Glutamatergic neuron (in vitro differentiated cells): ENCODE data around the gene GPR161. TPM values are rescaled to one million over a fixed set of nuclear protein-coding genes. Genes with fewer than 3 reads are reported as not detected.

Source experiments
- DNase-seq: peaks from one replicate; pipeline ENCODE4 v3.0.0; 2022
- H3K27ac Mint-ChIP-seq: one replicate; pipeline ENCODE4 v1.8.0; 2020; ENCODE audit warnings: mild to moderate bottlenecking, mixed read lengths, inconsistent platforms; ENCODE audit not compliant: unreplicated experiment
- H3K27me3 Mint-ChIP-seq: one replicate; pipeline ENCODE4 v1.8.0; 2020; ENCODE audit warnings: mild to moderate bottlenecking, moderate library complexity, mixed read lengths, inconsistent platforms; ENCODE audit not compliant: unreplicated experiment
- H3K36me3 Mint-ChIP-seq: one replicate; pipeline ENCODE4 v1.8.0; 2020; ENCODE audit warnings: mild to moderate bottlenecking, mixed read lengths, inconsistent platforms; ENCODE audit not compliant: unreplicated experiment
- H3K4me1 Mint-ChIP-seq: one replicate; pipeline ENCODE4 v1.8.0; 2020; ENCODE audit warnings: mild to moderate bottlenecking, low read depth, mixed read lengths, inconsistent platforms; ENCODE audit not compliant: unreplicated experiment
- H3K4me3 Mint-ChIP-seq: one replicate; pipeline ENCODE4 v1.8.0; 2020; ENCODE audit warnings: mild to moderate bottlenecking, mixed read lengths, inconsistent platforms; ENCODE audit not compliant: unreplicated experiment
- H3K9me3 Mint-ChIP-seq: one replicate; pipeline ENCODE4 v1.8.0; 2020; ENCODE audit warnings: mild to moderate bottlenecking, moderate library complexity, mixed read lengths, inconsistent platforms; ENCODE audit not compliant: unreplicated experiment
- total RNA-seq: library from RNA; stranded (reverse); fragmentation: NEBNext Ultra II Directional; extraction: Animal tissue kit (Norgen Biotek cat#: 25700); gene quantifications from one replicate; pipeline ENCODE4 v1.2.1, GENCODE V29; 2021; ENCODE audit not compliant: unreplicated experiment
- TF ChIP-seq, protein P1 (sequence below): fragments of 200-600 bp; sonication (generic); IDR thresholded peaks from one replicate; pipeline ENCODE4 v1.5.0; 2021; ENCODE audit not compliant: partially characterized antibody, unreplicated experiment

The GPR161 gene
- total RNA-seq, 1 donor from 2014 or later = 69.3 TPM

GRCh38 chr1:168139070-168139469 is 2.3 kb upstream of the GPR161 start:
- DNase-seq = no peak
- H3K27me3 Mint-ChIP-seq = peaks cover 11% of the 10 kb centered on the region
- H3K4me1 Mint-ChIP-seq = peaks cover 19% of the 10 kb centered on the region
- H3K9me3 Mint-ChIP-seq = peaks cover 12% of the 10 kb centered on the region
- H3K36me3 Mint-ChIP-seq = no peaks in the 10 kb centered on the region
- H3K4me3 Mint-ChIP-seq = no peak overlapping the region
- no peak overlapping the region for H3K27ac Mint-ChIP-seq
- TF ChIP-seq, protein P1, sequence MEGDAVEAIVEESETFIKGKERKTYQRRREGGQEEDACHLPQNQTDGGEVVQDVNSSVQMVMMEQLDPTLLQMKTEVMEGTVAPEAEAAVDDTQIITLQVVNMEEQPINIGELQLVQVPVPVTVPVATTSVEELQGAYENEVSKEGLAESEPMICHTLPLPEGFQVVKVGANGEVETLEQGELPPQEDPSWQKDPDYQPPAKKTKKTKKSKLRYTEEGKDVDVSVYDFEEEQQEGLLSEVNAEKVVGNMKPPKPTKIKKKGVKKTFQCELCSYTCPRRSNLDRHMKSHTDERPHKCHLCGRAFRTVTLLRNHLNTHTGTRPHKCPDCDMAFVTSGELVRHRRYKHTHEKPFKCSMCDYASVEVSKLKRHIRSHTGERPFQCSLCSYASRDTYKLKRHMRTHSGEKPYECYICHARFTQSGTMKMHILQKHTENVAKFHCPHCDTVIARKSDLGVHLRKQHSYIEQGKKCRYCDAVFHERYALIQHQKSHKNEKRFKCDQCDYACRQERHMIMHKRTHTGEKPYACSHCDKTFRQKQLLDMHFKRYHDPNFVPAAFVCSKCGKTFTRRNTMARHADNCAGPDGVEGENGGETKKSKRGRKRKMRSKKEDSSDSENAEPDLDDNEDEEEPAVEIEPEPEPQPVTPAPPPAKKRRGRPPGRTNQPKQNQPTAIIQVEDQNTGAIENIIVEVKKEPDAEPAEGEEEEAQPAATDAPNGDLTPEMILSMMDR = no peak

GRCh38 chr1:168138134-168138533 is 1.4 kb upstream of the GPR161 start:
- Mint-ChIP-seq H3K9me3 (peaks cover 12% of the 10 kb centered on the region), H3K36me3 (no peaks in the 10 kb centered on the region), H3K4me3 (peak overlapping the region; percentile 94), H3K4me1 (peaks cover 22% of the 10 kb centered on the region), H3K27ac (peak overlapping the region; percentile 98), H3K27me3 (peaks cover 11% of the 10 kb centered on the region)
- no peak for DNase-seq
- TF ChIP-seq, protein P1 = no peak

DNA sequence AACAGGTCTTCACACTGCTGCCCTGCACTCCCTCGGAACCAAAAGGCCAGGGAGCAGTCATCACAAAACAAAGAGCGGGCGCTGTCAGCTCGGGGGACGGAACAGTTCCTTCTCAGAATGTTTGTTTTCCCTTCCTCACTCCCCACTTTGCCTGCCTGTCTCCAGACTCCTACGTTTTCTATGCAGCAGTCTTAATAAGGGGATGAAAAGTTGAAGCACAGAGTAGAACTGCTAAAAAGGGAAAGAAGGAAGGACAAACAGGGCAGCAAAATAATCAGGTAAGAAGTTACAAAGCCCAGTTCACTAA is 738 bp upstream of the GPR161 start:
- peaks cover 22% of the 10 kb centered on the region for H3K4me1 Mint-ChIP-seq
- peaks cover 12% of the 10 kb centered on the region for H3K9me3 Mint-ChIP-seq
- H3K36me3 Mint-ChIP-seq = no peaks in the 10 kb centered on the region
- H3K27me3 Mint-ChIP-seq = peaks cover 11% of the 10 kb centered on the region
- peak overlapping the region; percentile 98 for H3K27ac Mint-ChIP-seq
- peak overlapping the region; percentile 94 for H3K4me3 Mint-ChIP-seq
- no peak for DNase-seq
- TF ChIP-seq, protein P1 = no peak

- Mint-ChIP-seq H3K27me3 (peaks cover 11% of the 10 kb centered on the region), H3K4me1 (peaks cover 22% of the 10 kb centered on the region), H3K9me3 (peaks cover 12% of the 10 kb centered on the region), H3K36me3 (no peaks in the 10 kb centered on the region), H3K4me3 (peak overlapping the region; percentile 97), H3K27ac (peak overlapping the region; percentile 97)
- TF ChIP-seq, protein P1 = no peak
- DNase-seq = peak; percentile 64
Observed at GRCh38 chr1:168135921-168136708, 615 bp downstream of the GPR161 start.

DNA sequence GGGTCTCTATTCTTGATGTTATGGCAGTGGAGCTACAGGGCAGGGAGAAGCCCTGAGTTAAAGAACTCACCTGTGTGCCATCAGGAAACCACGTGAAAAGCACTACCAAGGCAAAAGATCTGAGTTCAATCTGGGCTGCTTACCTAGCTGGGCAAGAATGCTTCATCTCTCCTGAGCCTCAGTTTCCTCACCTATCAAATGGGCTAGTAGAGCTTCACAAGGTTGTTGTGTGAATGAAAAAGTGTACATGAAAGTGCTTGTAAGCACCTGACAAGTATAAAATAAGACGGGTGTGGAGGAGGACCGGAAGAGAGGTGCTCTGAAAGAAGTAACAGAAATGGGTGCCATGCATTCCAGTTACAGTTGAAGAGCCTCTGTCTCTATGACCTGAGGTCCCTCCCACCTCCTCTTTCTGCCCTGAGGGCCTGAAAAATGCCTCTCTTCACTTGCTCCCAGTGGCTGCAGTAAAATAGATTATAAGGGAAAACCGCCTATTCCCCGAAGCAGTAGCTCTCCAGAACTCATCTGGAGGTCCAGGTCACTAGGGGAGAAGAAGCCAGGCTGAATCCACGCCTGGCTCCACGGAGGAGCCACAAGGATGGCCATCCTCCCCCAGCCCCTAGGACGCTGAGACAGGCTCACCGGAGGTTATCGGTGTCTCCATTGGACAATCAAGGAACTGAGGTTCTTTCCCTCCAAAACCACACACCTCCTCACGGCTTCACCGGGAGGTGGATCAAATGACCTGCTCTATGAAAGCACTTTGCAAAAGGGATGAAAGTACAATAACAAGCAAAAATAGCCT is 1.4 kb downstream of the GPR161 start:
- peaks cover 22% of the 10 kb centered on the region for H3K4me1 Mint-ChIP-seq
- H3K9me3 Mint-ChIP-seq = peaks cover 12% of the 10 kb centered on the region
- TF ChIP-seq, protein P1 = no peak
- peak overlapping the region; percentile 97 for H3K27ac Mint-ChIP-seq
- H3K27me3 Mint-ChIP-seq = peaks cover 11% of the 10 kb centered on the region
- DNase-seq = peak; percentile 31
- peak overlapping the region; percentile 97 for H3K4me3 Mint-ChIP-seq
- H3K36me3 Mint-ChIP-seq = peaks cover 2% of the 10 kb centered on the region
